Thoracic aorta (tissue), 2 donors: ENCODE data around the gene TJAP1. TPM values are rescaled to one million over a fixed set of nuclear protein-coding genes. Genes with fewer than 3 reads are reported as not detected.
A peak's percentile ranks its signal among the peaks of the same experiment; 100 is the strongest.

Source experiments
- ATAC-seq: fragments of 150-250 bp; one replicate; pipeline ENCODE4 v1.8.0; 2017; ENCODE audit warnings: low read depth; ENCODE audit not compliant: insufficient number of reproducible peaks, low FRiP score
- DNase-seq: peaks from one replicate; pipeline ENCODE4 v3.0.0-alpha.2; 2020; ENCODE audit warnings: low spot score
- H3K27ac ChIP-seq, 2 donors: fragments of 200-600 bp; sonication (generic); 1 replicate in 1 of 2; 2 replicates in 1 of 2; pipeline ENCODE4 v1.5.1; 2016; ENCODE audit warnings: mild to moderate bottlenecking in 2 of 2, moderate library complexity in 2 of 2
- H3K27me3 ChIP-seq: fragments of 200-600 bp; sonication (generic); replicated peaks from 2 replicates; pipeline ENCODE4 v1.6.0; 2016; ENCODE audit warnings: mild to moderate bottlenecking; ENCODE audit not compliant: insufficient read depth
- H3K36me3 ChIP-seq: fragments of 200-600 bp; sonication (generic); one replicate; pipeline ENCODE4 v1.5.1; 2016
- H3K4me1 ChIP-seq, 2 donors: fragments of 200-600 bp; sonication (generic); 1 replicate in 1 of 2; 2 replicates in 1 of 2; pipeline versions ENCODE4 v1.5.1 to v1.6.0; 2016; ENCODE audit warnings: low read depth in 2 of 2, mild to moderate bottlenecking in 1 of 2; ENCODE audit not compliant: control insufficient read depth in 1 of 2
- H3K4me3 ChIP-seq: fragments of 200-600 bp; sonication (generic); 2 replicates; pipeline ENCODE4 v1.5.1; 2016; ENCODE audit warnings: mild to moderate bottlenecking
- H3K9me3 ChIP-seq: fragments of 200-600 bp; sonication (generic); 2 replicates; pipeline ENCODE4 v1.5.1; 2016
- CTCF ChIP-seq: fragments of 200-600 bp; sonication (generic); IDR thresholded peaks from one replicate; pipeline ENCODE4 v1.5.1; 2019; ENCODE audit warnings: antibody characterized with exemption
- total RNA-seq, 2 donors: library from RNA; depleted of rRNA; stranded (reverse); fragments of >200 nt; gene quantifications; one replicate each; pipeline versions ENCODE4 v1.1.0 to v1.2.3, GENCODE V29; 2016

The TJAP1 gene
- total RNA-seq, 2 donors from 2014 or later: 19.5 to 21.0 TPM

GRCh38 chr6:43511824-43512415 is 34.5 kb downstream of the TJAP1 start:
- TF ChIP-seq CTCF: no peak
- Histone ChIP-seq H3K27ac (no peak overlapping the region), H3K36me3 (peaks cover 24% of the 10 kb centered on the region), H3K4me1 (peaks cover 19 to 43% of the 10 kb centered on the region in 2 donors), H3K4me3 (no peak overlapping the region), H3K9me3 (no peaks in the 10 kb centered on the region), H3K27me3 (no peaks in the 10 kb centered on the region)
- no peak for ATAC-seq
- no peak for DNase-seq

DNA sequence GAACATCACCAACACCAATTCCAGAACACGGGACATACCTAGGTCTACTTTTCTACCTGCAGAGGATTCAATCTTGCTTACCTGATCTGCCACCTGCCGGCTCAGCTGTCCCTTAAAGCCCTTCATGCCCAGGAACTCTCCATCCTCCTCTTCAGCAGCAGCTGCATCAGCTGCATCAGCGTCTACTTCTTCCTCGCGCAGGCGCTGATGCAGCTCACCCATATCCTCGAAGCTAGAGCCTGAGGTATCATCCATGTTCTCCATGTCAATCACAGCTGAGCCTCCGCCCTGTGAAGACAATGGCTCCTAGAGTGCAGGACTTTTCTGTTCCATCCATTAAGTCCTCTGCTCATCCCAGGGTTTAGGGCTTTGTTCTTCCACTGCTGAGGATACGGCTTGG is 38.4 kb downstream of the TJAP1 start:
- ATAC-seq: no peak
- peak overlapping the region; percentile 99 for H3K4me3 ChIP-seq
- H3K4me1 ChIP-seq: peaks cover 8 to 42% of the 10 kb centered on the region in 2 donors
- no peak for TF ChIP-seq CTCF
- peak overlapping the region in 1 of 2 donors; percentile 91 for H3K27ac ChIP-seq
- no peaks in the 10 kb centered on the region for H3K9me3 ChIP-seq
- peaks cover 35% of the 10 kb centered on the region for H3K36me3 ChIP-seq
- H3K27me3 ChIP-seq: no peaks in the 10 kb centered on the region
- DNase-seq: no peak

DNA sequence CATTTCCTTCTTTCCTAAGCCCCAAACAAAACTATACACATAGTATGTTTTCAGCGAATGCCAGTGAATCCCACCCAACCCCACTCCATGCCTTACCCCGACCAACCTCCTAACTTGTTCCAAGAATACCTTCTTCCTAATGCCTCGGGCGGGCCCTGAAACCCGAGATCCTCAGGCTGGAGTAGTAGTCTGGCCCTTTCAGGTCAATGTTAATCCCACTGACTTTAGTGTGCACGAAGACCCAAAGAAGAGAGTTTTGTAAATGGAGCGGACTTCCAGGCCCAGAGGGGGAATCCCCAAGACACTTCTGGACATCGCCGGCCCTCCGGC is 39.0 kb downstream of the TJAP1 start:
- ATAC-seq (no peak), DNase-seq (no peak)
- no peak for TF ChIP-seq CTCF
- H3K4me3 ChIP-seq: peak overlapping the region; percentile 99
- no peaks in the 10 kb centered on the region for H3K9me3 ChIP-seq
- peaks cover 8 to 39% of the 10 kb centered on the region in 2 donors for H3K4me1 ChIP-seq
- H3K27me3 ChIP-seq: no peaks in the 10 kb centered on the region
- H3K36me3 ChIP-seq: peaks cover 40% of the 10 kb centered on the region
- peak overlapping the region; percentile 80 to 91 for H3K27ac ChIP-seq

DNA sequence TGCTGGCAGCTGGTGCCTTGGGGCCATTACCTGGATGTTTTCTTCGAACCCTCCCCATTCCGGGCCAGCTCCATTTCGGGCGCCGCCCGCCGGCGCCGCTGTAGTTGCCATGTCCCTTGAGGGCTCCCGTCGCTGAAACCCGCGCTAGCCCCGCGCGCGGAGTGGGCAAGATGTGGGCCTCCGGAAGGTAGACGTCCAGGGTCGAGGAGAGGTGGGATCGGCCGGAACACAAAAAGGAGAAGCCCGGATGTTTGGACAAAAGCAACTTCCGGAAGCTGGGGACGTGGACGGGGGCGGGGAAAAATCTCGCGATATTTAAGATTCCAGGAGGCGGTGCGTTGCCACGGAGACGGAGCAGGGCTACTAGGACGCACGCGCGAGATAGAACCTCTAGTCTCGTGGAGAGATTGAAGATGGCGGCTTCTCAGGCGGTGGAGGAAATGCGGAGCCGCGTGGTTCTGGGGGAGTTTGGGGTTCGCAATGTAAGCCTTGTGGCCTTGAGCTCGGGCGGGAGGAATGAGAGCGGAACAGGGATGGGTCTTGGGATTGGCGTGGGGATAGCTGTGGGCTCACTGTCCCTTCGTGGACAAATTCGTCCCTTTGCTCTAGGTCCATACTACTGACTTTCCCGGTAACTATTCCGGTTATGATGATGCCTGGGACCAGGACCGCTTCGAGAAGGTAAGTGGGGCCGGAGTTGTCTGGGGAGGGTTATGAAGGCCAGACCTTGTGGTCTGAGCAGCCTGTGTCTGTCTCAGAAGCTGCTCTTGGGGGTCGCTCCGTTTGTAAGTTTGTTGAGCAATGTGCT is 39.5 kb downstream of the TJAP1 start, which contains the start of the genes POLR1C and YIPF3:
TSS of gene POLR1C (plus strand) at position 393 of the 808 bp plus-strand sequence. CDS start at position 414, 21 bp downstream.
TSS of gene YIPF3 (minus strand) at position 230 of the 808 bp plus-strand sequence. CDS start at position 111, 119 bp downstream.
- Histone ChIP-seq H3K36me3 (peaks cover 39% of the 10 kb centered on the region), H3K27me3 (no peaks in the 10 kb centered on the region), H3K9me3 (no peaks in the 10 kb centered on the region), H3K27ac (peak within 1 kb of the TSS; percentile 80 to 91), H3K4me1 (peaks cover 8 to 39% of the 10 kb centered on the region in 2 donors), H3K4me3 (peak within 1 kb of the TSS; percentile 99)
- TF ChIP-seq CTCF: no peak
- ATAC-seq: peak; percentile 97
- peak; percentile 91 for DNase-seq
